H1 (cell line): ENCODE measurements around the gene ADCY9. TPM values are rescaled to one million over a fixed set of nuclear protein-coding genes. Genes with fewer than 3 reads are reported as not detected.

ENCODE experiments used
- CTCF ChIA-PET: fragments of 300-600 bp; sonication (Branson Sonifier 250); formaldehyde crosslinking; loops from one replicate; lab custom pipeline; 2021; ENCODE audit not compliant: partially characterized antibody; lab: Charles Lee
- POLR2A ChIA-PET: fragments of 300-600 bp; sonication (Branson Sonifier 250); formaldehyde crosslinking; loops from one replicate; lab custom pipeline; 2021; ENCODE audit warnings: inconsistent platforms; ENCODE audit not compliant: partially characterized antibody; lab: Charles Lee
- DNase-seq, 2 experiments: peaks; one replicate each; pipeline versions ENCODE4 v3.0.0 to v3.0.0-alpha.2; 2010 to 2022; ENCODE audit warnings: low spot score in 2 of 2, low read depth in 1 of 2, mixed read lengths in 1 of 2
- FAIRE-seq: peaks from 2 replicates; lab custom pipeline; 2011; peaks lifted over from hg19 to GRCh38; lab: Jason Lieb, UNC
- H2AFZ ChIP-seq: 2 replicates; pipeline ENCODE4 v1.8.1; 2012; ENCODE audit warnings: low read length, inconsistent platforms
- H2AK5ac ChIP-seq: 2 replicates; pipeline ENCODE4 v1.6.1; 2013; ENCODE audit warnings: low read depth, low read length
- H2BK120ac ChIP-seq: replicated peaks from 2 replicates; pipeline ENCODE3; 2013; ENCODE audit warnings: low read depth, low read length, inconsistent platforms
- H2BK12ac ChIP-seq: 2 replicates; pipeline ENCODE4 v1.6.1; 2013; ENCODE audit warnings: low read depth, low read length
- H2BK15ac ChIP-seq: 2 replicates; pipeline ENCODE4 v1.6.1; 2013; ENCODE audit warnings: low read length
- H2BK20ac ChIP-seq: 2 replicates; pipeline ENCODE4 v1.6.1; 2013; ENCODE audit warnings: low read length
- H2BK5ac ChIP-seq: 2 replicates; pipeline ENCODE4 v1.6.1; 2013; ENCODE audit warnings: low read depth, low read length
- H3K14ac ChIP-seq: 2 replicates; pipeline ENCODE4 v1.6.1; 2013; ENCODE audit warnings: inconsistent platforms; ENCODE audit not compliant: insufficient read length
- H3K18ac ChIP-seq: 2 replicates; pipeline ENCODE4 v1.6.1; 2013; ENCODE audit warnings: low read length; ENCODE audit errors: extremely low read depth
- H3K23ac ChIP-seq: 2 replicates; pipeline ENCODE4 v1.6.1; 2013; ENCODE audit warnings: inconsistent platforms; ENCODE audit not compliant: insufficient read length
- H3K23me2 ChIP-seq: 2 replicates; pipeline ENCODE4 v1.6.1; 2013; ENCODE audit warnings: low read depth, low read length
- H3K27ac ChIP-seq: 2 replicates; pipeline ENCODE4 v1.6.1; 2011; ENCODE audit warnings: low read depth, low read length, inconsistent platforms
- H3K27me3 ChIP-seq, 4 experiments: replicated peaks in 1 of 4; 1 replicate in 1 of 4; 2 replicates in 3 of 4; pipeline versions ENCODE4 v1.6.1 to v1.8.1; 2011 to 2013; ENCODE audit warnings: low read length in 3 of 4, mild to moderate bottlenecking in 3 of 4, inconsistent platforms in 2 of 4, mixed read lengths in 2 of 4, moderate library complexity in 1 of 4; ENCODE audit not compliant: control insufficient read depth in 3 of 4, insufficient read depth in 3 of 4; ENCODE audit errors: extremely low read depth in 1 of 4
- H3K36me3 ChIP-seq, 4 experiments: 2 replicates each; pipeline versions ENCODE4 v1.6.1 to v1.8.1; 2011 to 2013; ENCODE audit warnings: mild to moderate bottlenecking in 4 of 4, low read length in 3 of 4, moderate library complexity in 2 of 4, control low read depth in 1 of 4, inconsistent platforms in 1 of 4; ENCODE audit not compliant: insufficient read depth in 4 of 4, control insufficient read depth in 2 of 4
- H3K4ac ChIP-seq: replicated peaks from 2 replicates; pipeline ENCODE3; 2013; ENCODE audit warnings: low read length, low read depth, mixed read lengths, inconsistent platforms; ENCODE audit not compliant: insufficient read length
- H3K4me1 ChIP-seq, 4 experiments: replicated peaks in 1 of 4; 1 replicate in 1 of 4; 2 replicates in 3 of 4; pipeline versions ENCODE4 v1.6.1 to v1.8.1; 2011 to 2013; ENCODE audit warnings: low read length in 3 of 4, inconsistent platforms in 2 of 4, mixed read lengths in 1 of 4; ENCODE audit not compliant: insufficient read depth in 4 of 4, control insufficient read depth in 3 of 4
- H3K4me2 ChIP-seq, 2 experiments: 2 replicates each; pipeline versions ENCODE4 v1.6.1 to v1.8.1; 2011 to 2013; ENCODE audit warnings: low read depth in 2 of 2, low read length in 2 of 2, control low read depth in 1 of 2, inconsistent platforms in 1 of 2, mild to moderate bottlenecking in 1 of 2; ENCODE audit not compliant: insufficient read depth in 1 of 2
- H3K4me3 ChIP-seq, 4 experiments: fragments of 200-600, 300-600 bp in 1 of 4; sonication (generic), shearing (Covaris generic), sonication (Bioruptor Twin) in 1 of 4; 2 replicates each; pipeline versions ENCODE4 v1.5.1 to v1.8.1; 2011 to 2016; ENCODE audit warnings: low read length in 4 of 4, low read depth in 3 of 4, control low read depth in 2 of 4, inconsistent platforms in 2 of 4, mild to moderate bottlenecking in 2 of 4, mixed read lengths in 1 of 4, moderate library complexity in 1 of 4; ENCODE audit not compliant: insufficient read depth in 2 of 4; ENCODE audit errors: extremely low read depth in 1 of 4
- H3K56ac ChIP-seq: replicated peaks from 2 replicates; pipeline ENCODE3; 2013; ENCODE audit warnings: low read depth, mild to moderate bottlenecking, mixed read lengths, low read length, inconsistent platforms; ENCODE audit not compliant: insufficient read length
- H3K79me1 ChIP-seq: 2 replicates; pipeline ENCODE4 v1.6.1; 2013; ENCODE audit warnings: low read depth, low read length, control low read depth
- H3K79me2 ChIP-seq, 2 experiments: 2 replicates each; pipeline versions ENCODE4 v1.6.1 to v1.8.1; 2012 to 2013; ENCODE audit warnings: low read length in 2 of 2, mild to moderate bottlenecking in 2 of 2, inconsistent platforms in 1 of 2; ENCODE audit not compliant: insufficient read depth in 2 of 2, control insufficient read depth in 1 of 2
- H3K9ac ChIP-seq, 4 experiments: replicated peaks in 1 of 4; 1 replicate in 1 of 4; 2 replicates in 3 of 4; pipeline versions ENCODE4 v1.6.1 to v1.8.1; 2011 to 2013; ENCODE audit warnings: low read depth in 3 of 4, low read length in 3 of 4, control low read depth in 2 of 4, mild to moderate bottlenecking in 2 of 4, moderate library complexity in 2 of 4, inconsistent platforms in 1 of 4; ENCODE audit errors: extremely low read depth in 1 of 4
- H3K9me3 ChIP-seq, 2 experiments: 2 replicates each; pipeline versions ENCODE4 v1.6.1 to v1.8.1; 2012 to 2013; ENCODE audit warnings: mild to moderate bottlenecking in 2 of 2, moderate library complexity in 2 of 2, control low read depth in 1 of 2, inconsistent platforms in 1 of 2, low read depth in 1 of 2, low read length in 1 of 2, mixed read lengths in 1 of 2; ENCODE audit not compliant: insufficient read depth in 2 of 2
- H4K20me1 ChIP-seq, 2 experiments: replicated peaks in 1 of 2; 2 replicates each; pipeline versions ENCODE3 to v1.8.1; 2011 to 2013; ENCODE audit warnings: inconsistent platforms in 2 of 2, low read length in 2 of 2, mild to moderate bottlenecking in 1 of 2; ENCODE audit not compliant: insufficient read depth in 2 of 2, control insufficient read depth in 1 of 2
- H4K5ac ChIP-seq: 2 replicates; pipeline ENCODE4 v1.6.1; 2013; ENCODE audit warnings: low read length, low read depth, mixed read lengths, inconsistent platforms; ENCODE audit not compliant: insufficient read length
- H4K8ac ChIP-seq: 2 replicates; pipeline ENCODE4 v1.8.0; 2013; ENCODE audit warnings: mild to moderate bottlenecking, moderate library complexity, low read length, inconsistent platforms; ENCODE audit not compliant: insufficient read depth; ENCODE audit errors: extremely low read depth
- H4K91ac ChIP-seq: replicated peaks from 2 replicates; pipeline ENCODE3; 2013; ENCODE audit warnings: low read length, mixed read lengths, inconsistent platforms; ENCODE audit not compliant: insufficient read length
- EGR1 ChIP-seq: IDR thresholded peaks from 2 replicates; pipeline ENCODE4 v1.6.1; 2011; ENCODE audit warnings: low read depth, low read length, borderline replicate concordance
- WGBS, 2 experiments: shearing (Covaris generic) in 1 of 2; methylation state at CpG; one replicate each; pipeline versions ENCODE4 v1.1.6 to v1.1.7; 2013 to 2015; ENCODE audit warnings: low lambda C conversion rate in 2 of 2, mixed read lengths in 2 of 2, inconsistent platforms in 1 of 2, low coverage in 1 of 2, missing lambda C conversion rate in 1 of 2; ENCODE audit not compliant: insufficient replicate concordance in 2 of 2, insufficient coverage in 1 of 2, insufficient read length in 1 of 2; ENCODE audit errors: extremely low coverage in 1 of 2, missing lambda C conversion rate in 1 of 2; 5-methylcytosine and 5-hydroxymethylcytosine counted together
- polyA plus RNA-seq, 7 experiments: library from polyadenylated mRNA; depleted of rRNA in 3 of 7; stranded (reverse) in 5 of 7; unstranded in 2 of 7; fragments of >200 nt in 5 of 7; fragments of 200-250 nt in 2 of 7; gene quantifications; 1 replicate in 5 of 7; 2 replicates in 1 of 7; 4 replicates in 1 of 7; pipeline versions ENCODE4 v1.2.1 to v1.2.3, GENCODE V29; 2011 to 2013; ENCODE audit warnings: missing spikeins in 2 of 7, mixed read lengths in 2 of 7
- total RNA-seq: library from RNA; stranded (reverse); fragmentation: NEBNext Ultra II Directional; extraction: Animal tissue kit (Norgen Biotek cat#: 25700); gene quantifications from 2 replicates; pipeline ENCODE4 v1.2.1, GENCODE V29; 2021

The ADCY9 gene
- total and polyA plus RNA-seq, 2 of the 8 experiments (the other 6 are each of a cell fraction or from before 2014, with no cell fraction given) = 5.4 to 13.1 TPM

GRCh38 chr16:4016005-4016352, 100.3 kb downstream of the ADCY9 start:
- POLR2A ChIA-PET = no interaction called here
- no peak overlapping the region for H2AK5ac ChIP-seq
- H3K56ac ChIP-seq = no peak overlapping the region
- no peak overlapping the region for H3K4ac ChIP-seq
- WGBS, 2 experiments = 85% methylated on average over 3 of the region's 3 CpGs; no CpG with 5 or more reads in 1 of the 2 experiments
- no peak overlapping the region for H4K8ac ChIP-seq
- H3K4me3 ChIP-seq = no peak overlapping the region
- FAIRE-seq = no peak
- no peaks in the 10 kb centered on the region for H3K9me3 ChIP-seq
- H3K4me2 ChIP-seq = 0 out of 4 replicates have a peak overlapping the region, but pooled peaks of 1 of the 2 experiments have one; percentile 15
- DNase-seq = no peak
- H3K79me1 ChIP-seq = no peaks in the 10 kb centered on the region
- no peak overlapping the region for H4K91ac ChIP-seq
- no peaks in the 10 kb centered on the region for H3K36me3 ChIP-seq
- no peaks in the 10 kb centered on the region for H3K79me2 ChIP-seq
- no peaks in the 10 kb centered on the region for H3K27me3 ChIP-seq
- CTCF ChIA-PET = interaction anchor here (1.0 to 1.5 kb wide), 3 partner anchors 8 to 238 kb away, joined by 3 read pairs; no protein-coding TSS in a partner anchor
- no peak overlapping the region for H2AFZ ChIP-seq
- H3K4me1 ChIP-seq = peaks cover 2 to 13% (median 8%) of the 10 kb centered on the region in 4 experiments
- no peak overlapping the region for H2BK15ac ChIP-seq
- H4K5ac ChIP-seq = no peak overlapping the region
- no peaks in the 10 kb centered on the region for H4K20me1 ChIP-seq
- no peak overlapping the region for H2BK20ac ChIP-seq
- no peak overlapping the region for H3K23ac ChIP-seq
- H3K14ac ChIP-seq = no peak overlapping the region
- H3K9ac ChIP-seq = no peak overlapping the region
- no peak for TF ChIP-seq EGR1
- no peak overlapping the region for H2BK5ac ChIP-seq
- no peak overlapping the region for H3K27ac ChIP-seq
- no peak overlapping the region for H3K18ac ChIP-seq
- H2BK120ac ChIP-seq = no peak overlapping the region
- H2BK12ac ChIP-seq = peak overlapping the region; percentile 23; the same call in 1 of the 2 replicates
- no peaks in the 10 kb centered on the region for H3K23me2 ChIP-seq
